Skeletal muscle tissue (tissue), 4 donors: ENCODE measurements around the gene ARHGEF38. TPM values are rescaled to one million over a fixed set of nuclear protein-coding genes. Genes with fewer than 3 reads are reported as not detected.

ENCODE experiments used
- H3K27ac ChIP-seq: one replicate; pipeline ENCODE4 v1.7.0; 2013; ENCODE audit warnings: mild to moderate bottlenecking, low read depth, low read length, inconsistent platforms
- H3K27me3 ChIP-seq, 3 donors: one replicate each; pipeline ENCODE4 v1.7.0; 2013; ENCODE audit warnings: low read length in 3 of 3; ENCODE audit not compliant: control insufficient read depth in 3 of 3, insufficient read depth in 3 of 3
- H3K36me3 ChIP-seq, 3 donors: one replicate each; pipeline ENCODE4 v1.7.0; 2013; ENCODE audit warnings: low read length in 3 of 3; ENCODE audit not compliant: control insufficient read depth in 3 of 3, insufficient read depth in 3 of 3
- H3K4me1 ChIP-seq, 3 donors: one replicate each; pipeline ENCODE4 v1.7.0; 2013; ENCODE audit warnings: low read length in 3 of 3, mild to moderate bottlenecking in 3 of 3; ENCODE audit not compliant: control insufficient read depth in 3 of 3, insufficient read depth in 3 of 3
- H3K4me3 ChIP-seq, 3 donors: one replicate each; pipeline ENCODE4 v1.7.0; 2013; ENCODE audit warnings: low read length in 3 of 3
- H3K9ac ChIP-seq, 3 donors: one replicate each; pipeline ENCODE4 v1.7.0; 2013; ENCODE audit warnings: low read length in 3 of 3, mild to moderate bottlenecking in 3 of 3, moderate library complexity in 2 of 3, low read depth in 1 of 3
- H3K9me3 ChIP-seq, 3 donors: one replicate each; pipeline ENCODE4 v1.7.0; 2013; ENCODE audit warnings: low read length in 3 of 3; ENCODE audit not compliant: control insufficient read depth in 3 of 3
- total RNA-seq: library from RNA; depleted of rRNA; stranded (reverse); fragments of >200 nt; gene quantifications from one replicate; pipeline ENCODE4 v1.2.3, GENCODE V29; 2014
- donor health status: Osteomylitis.

The ARHGEF38 gene
- total RNA-seq, 1 donor from 2014 or later, result not detected

- Histone ChIP-seq H3K27ac (no peak overlapping the region), H3K4me1 (no peaks in the 10 kb centered on the region), H3K27me3 (no peaks in the 10 kb centered on the region), H3K9ac (no peak overlapping the region), H3K4me3 (no peak overlapping the region), H3K36me3 (no peaks in the 10 kb centered on the region), H3K9me3 (no peaks in the 10 kb centered on the region)
Measured at GRCh38 chr4:105588252-105588651, 35.8 kb downstream of the ARHGEF38 start.

GRCh38 chr4:105591573-105591972 lies 39.2 kb downstream of the ARHGEF38 start:
- no peak overlapping the region for H3K9ac ChIP-seq
- H3K4me3 ChIP-seq, result no peak overlapping the region
- no peak overlapping the region for H3K27ac ChIP-seq
- no peaks in the 10 kb centered on the region for H3K36me3 ChIP-seq
- no peaks in the 10 kb centered on the region for H3K9me3 ChIP-seq
- H3K27me3 ChIP-seq, result no peaks in the 10 kb centered on the region
- H3K4me1 ChIP-seq, result no peaks in the 10 kb centered on the region

- Histone ChIP-seq H3K27me3 (no peaks in the 10 kb centered on the region), H3K4me1 (no peaks in the 10 kb centered on the region), H3K36me3 (no peaks in the 10 kb centered on the region), H3K9me3 (no peaks in the 10 kb centered on the region), H3K27ac (no peak overlapping the region), H3K4me3 (no peak overlapping the region), H3K9ac (no peak overlapping the region)
Measured at GRCh38 chr4:105594099-105595010, 41.9 kb downstream of the ARHGEF38 start.

DNA sequence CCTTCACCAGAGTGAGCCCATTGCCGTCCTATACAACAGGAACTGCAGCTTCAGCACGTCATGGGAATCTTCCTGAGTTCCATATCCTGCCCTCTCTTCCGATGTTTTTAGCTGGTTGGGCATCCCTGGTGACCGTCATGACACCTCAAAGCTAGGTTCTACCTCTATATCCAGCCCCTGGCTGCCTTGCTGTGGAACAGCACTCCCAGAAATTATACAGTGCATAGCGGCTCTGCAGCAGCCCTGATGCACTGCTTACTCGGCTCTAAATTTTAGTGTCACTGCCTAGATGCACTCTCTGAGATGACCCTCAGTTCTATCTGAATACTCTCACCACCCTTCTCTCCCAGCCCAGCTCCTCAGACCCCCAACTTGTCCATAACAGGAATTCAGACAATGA lies 44.3 kb downstream of the ARHGEF38 start:
- Histone ChIP-seq H3K4me3 (no peak overlapping the region), H3K36me3 (no peaks in the 10 kb centered on the region), H3K27ac (no peak overlapping the region), H3K27me3 (no peaks in the 10 kb centered on the region), H3K9ac (no peak overlapping the region), H3K9me3 (no peaks in the 10 kb centered on the region), H3K4me1 (no peaks in the 10 kb centered on the region)

DNA sequence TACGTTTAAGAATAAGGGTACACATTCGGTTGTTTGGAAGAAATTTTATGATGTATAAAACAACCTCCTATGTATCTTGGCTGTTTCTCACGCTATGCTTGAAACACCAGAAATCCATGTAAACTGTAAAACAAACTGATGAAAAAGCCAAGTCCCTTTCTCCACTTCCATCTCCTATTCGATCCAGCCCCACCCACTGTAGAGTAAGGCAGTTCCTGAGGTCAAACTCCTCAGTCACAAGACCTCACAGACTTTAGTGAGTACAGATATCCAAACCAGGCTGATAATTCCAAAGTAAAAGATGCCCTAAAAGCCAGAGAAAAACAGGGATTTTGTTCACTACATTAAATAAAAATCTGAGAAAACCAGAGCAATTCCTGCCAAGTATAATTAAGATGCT lies 45.6 kb downstream of the ARHGEF38 start:
- Histone ChIP-seq H3K4me1 (no peaks in the 10 kb centered on the region), H3K9ac (no peak overlapping the region), H3K27ac (no peak overlapping the region), H3K36me3 (no peaks in the 10 kb centered on the region), H3K4me3 (no peak overlapping the region), H3K27me3 (no peaks in the 10 kb centered on the region), H3K9me3 (no peaks in the 10 kb centered on the region)

- H3K9ac ChIP-seq, result no peak overlapping the region
- no peak overlapping the region for H3K27ac ChIP-seq
- no peaks in the 10 kb centered on the region for H3K4me1 ChIP-seq
- no peak overlapping the region for H3K4me3 ChIP-seq
- no peaks in the 10 kb centered on the region for H3K27me3 ChIP-seq
- no peaks in the 10 kb centered on the region for H3K36me3 ChIP-seq
- no peaks in the 10 kb centered on the region for H3K9me3 ChIP-seq
Measured at GRCh38 chr4:105598787-105599186, 46.4 kb downstream of the ARHGEF38 start.

DNA sequence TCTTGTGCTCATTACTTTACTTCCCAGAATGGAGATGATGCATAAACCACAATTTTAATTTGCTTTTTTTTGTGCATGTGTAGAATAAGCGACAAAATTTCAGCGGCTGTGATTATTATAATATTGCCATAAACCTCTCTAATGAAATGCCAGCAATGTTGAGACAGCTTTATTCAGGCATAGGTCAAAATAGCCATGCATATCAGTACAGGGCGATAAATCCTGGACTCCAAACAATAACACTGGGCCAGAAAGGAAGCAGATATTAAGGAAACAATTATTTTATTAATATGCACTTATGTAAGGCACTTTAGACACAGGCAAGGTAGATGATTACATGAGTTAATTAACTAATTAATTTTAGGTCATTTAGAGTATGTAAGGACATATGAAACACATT lies 47.1 kb downstream of the ARHGEF38 start:
- H3K4me1 ChIP-seq, result no peaks in the 10 kb centered on the region
- no peaks in the 10 kb centered on the region for H3K36me3 ChIP-seq
- H3K4me3 ChIP-seq, result no peak overlapping the region
- no peaks in the 10 kb centered on the region for H3K27me3 ChIP-seq
- H3K9ac ChIP-seq, result no peak overlapping the region
- no peak overlapping the region for H3K27ac ChIP-seq
- no peaks in the 10 kb centered on the region for H3K9me3 ChIP-seq

- Histone ChIP-seq H3K4me3 (no peak overlapping the region), H3K36me3 (no peaks in the 10 kb centered on the region), H3K27ac (no peak overlapping the region), H3K4me1 (no peaks in the 10 kb centered on the region), H3K27me3 (no peaks in the 10 kb centered on the region), H3K9me3 (no peaks in the 10 kb centered on the region), H3K9ac (no peak overlapping the region)
Measured at GRCh38 chr4:105599932-105600655, 47.7 kb downstream of the ARHGEF38 start.

DNA sequence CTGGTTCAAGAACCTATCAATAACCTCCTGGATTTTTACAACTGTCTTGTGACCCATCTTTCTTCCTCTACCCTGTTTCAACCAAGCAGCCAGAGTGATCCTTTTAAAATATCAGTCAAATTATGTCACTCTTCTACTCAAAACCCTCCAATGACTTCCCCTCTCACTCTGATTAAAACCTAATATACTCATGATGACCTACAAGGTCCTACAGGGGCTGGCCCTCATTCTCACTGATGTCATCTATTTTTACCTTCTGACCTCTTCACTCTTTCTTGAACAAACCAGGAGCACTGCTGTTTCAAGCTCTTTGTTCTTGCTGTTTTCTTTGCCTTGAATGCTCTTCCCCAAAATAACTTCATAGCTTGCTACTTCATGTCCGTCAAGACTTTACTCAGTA lies 48.5 kb downstream of the ARHGEF38 start:
- Histone ChIP-seq H3K9me3 (no peaks in the 10 kb centered on the region), H3K9ac (no peak overlapping the region), H3K4me1 (no peaks in the 10 kb centered on the region), H3K27me3 (no peaks in the 10 kb centered on the region), H3K27ac (no peak overlapping the region), H3K36me3 (no peaks in the 10 kb centered on the region), H3K4me3 (no peak overlapping the region)

DNA sequence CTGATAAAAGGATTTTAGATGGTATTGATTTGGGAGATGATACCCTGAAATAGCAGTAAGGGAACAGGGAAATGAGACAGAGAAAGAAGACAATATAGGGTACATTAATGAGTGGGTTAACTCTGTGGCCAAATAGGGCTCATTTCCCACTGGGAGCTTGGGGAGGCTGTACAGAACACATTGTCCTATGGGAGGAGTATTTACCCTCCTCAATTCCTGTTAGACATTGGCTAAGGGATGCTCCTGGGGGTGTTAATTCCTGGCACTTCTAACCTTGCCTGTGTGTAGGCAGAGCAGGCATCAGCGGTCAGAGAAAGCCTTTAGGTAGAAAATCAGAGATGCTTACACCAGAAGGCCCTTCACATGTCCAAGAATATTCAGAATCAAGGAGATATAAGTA lies 49.0 kb downstream of the ARHGEF38 start:
- no peaks in the 10 kb centered on the region for H3K4me1 ChIP-seq
- no peaks in the 10 kb centered on the region for H3K27me3 ChIP-seq
- H3K9ac ChIP-seq, result no peak overlapping the region
- no peak overlapping the region for H3K4me3 ChIP-seq
- no peaks in the 10 kb centered on the region for H3K9me3 ChIP-seq
- no peaks in the 10 kb centered on the region for H3K36me3 ChIP-seq
- no peak overlapping the region for H3K27ac ChIP-seq
